GM12872 (cell line): ENCODE results near the gene SLC13A5.

Experiments used
- TF ChIP-seq, protein P1 (sequence below): IDR thresholded peaks from 3 replicates; pipeline ENCODE4 v1.5.1; 2011; ENCODE audit warnings: low read depth, mild to moderate bottlenecking, low read length, moderate library complexity; ENCODE audit not compliant: insufficient read depth

SLC13A5 gene

GRCh38 chr17:6716736-6717135 lies 3.6 kb upstream of the SLC13A5 start:
- TF ChIP-seq, protein P1, sequence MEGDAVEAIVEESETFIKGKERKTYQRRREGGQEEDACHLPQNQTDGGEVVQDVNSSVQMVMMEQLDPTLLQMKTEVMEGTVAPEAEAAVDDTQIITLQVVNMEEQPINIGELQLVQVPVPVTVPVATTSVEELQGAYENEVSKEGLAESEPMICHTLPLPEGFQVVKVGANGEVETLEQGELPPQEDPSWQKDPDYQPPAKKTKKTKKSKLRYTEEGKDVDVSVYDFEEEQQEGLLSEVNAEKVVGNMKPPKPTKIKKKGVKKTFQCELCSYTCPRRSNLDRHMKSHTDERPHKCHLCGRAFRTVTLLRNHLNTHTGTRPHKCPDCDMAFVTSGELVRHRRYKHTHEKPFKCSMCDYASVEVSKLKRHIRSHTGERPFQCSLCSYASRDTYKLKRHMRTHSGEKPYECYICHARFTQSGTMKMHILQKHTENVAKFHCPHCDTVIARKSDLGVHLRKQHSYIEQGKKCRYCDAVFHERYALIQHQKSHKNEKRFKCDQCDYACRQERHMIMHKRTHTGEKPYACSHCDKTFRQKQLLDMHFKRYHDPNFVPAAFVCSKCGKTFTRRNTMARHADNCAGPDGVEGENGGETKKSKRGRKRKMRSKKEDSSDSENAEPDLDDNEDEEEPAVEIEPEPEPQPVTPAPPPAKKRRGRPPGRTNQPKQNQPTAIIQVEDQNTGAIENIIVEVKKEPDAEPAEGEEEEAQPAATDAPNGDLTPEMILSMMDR: no peak

- TF ChIP-seq, protein P1: no peak
Measured at GRCh38 chr17:6714315-6714874, 1.2 kb upstream of the SLC13A5 start.

- TF ChIP-seq, protein P1: no peak
Measured at GRCh38 chr17:6713918-6714271, 726 bp upstream of the SLC13A5 start.

GRCh38 chr17:6712854-6713129 lies 377 bp downstream of the SLC13A5 start:
- TF ChIP-seq, protein P1: no peak

GRCh38 chr17:6712058-6712853 lies 913 bp downstream of the SLC13A5 start:
- TF ChIP-seq, protein P1: no peak

GRCh38 chr17:6711681-6712057 lies 1.5 kb downstream of the SLC13A5 start:
- TF ChIP-seq, protein P1: no peak

- TF ChIP-seq, protein P1: no peak
Measured at GRCh38 chr17:6711081-6711674, 2.0 kb downstream of the SLC13A5 start.
